AG09309 (cell line): ENCODE results near the gene ASZ1.
"Not testable (repeated sequence)": the region's sequence is repeated elsewhere in the genome, so short reads cannot be mapped to it uniquely, and the experiment has no call there.

Experiments
- DNase-seq: peaks from one replicate; pipeline ENCODE4 v3.0.0-alpha.2; 2010; ENCODE audit warnings: low read depth
- H3K4me3 ChIP-seq: 2 replicates; pipeline ENCODE4 v1.5.1; 2011; ENCODE audit warnings: mild to moderate bottlenecking, low read depth, low read length, moderate library complexity; ENCODE audit not compliant: control insufficient read depth
- TF ChIP-seq, protein P1 (sequence below): IDR thresholded peaks from 2 replicates; pipeline ENCODE4 v1.5.1; 2011; ENCODE audit warnings: mild to moderate bottlenecking, low read depth, low read length, inconsistent platforms; ENCODE audit not compliant: insufficient read depth, control insufficient read depth; ENCODE audit errors: missing control alignments

The ASZ1 gene

DNA sequence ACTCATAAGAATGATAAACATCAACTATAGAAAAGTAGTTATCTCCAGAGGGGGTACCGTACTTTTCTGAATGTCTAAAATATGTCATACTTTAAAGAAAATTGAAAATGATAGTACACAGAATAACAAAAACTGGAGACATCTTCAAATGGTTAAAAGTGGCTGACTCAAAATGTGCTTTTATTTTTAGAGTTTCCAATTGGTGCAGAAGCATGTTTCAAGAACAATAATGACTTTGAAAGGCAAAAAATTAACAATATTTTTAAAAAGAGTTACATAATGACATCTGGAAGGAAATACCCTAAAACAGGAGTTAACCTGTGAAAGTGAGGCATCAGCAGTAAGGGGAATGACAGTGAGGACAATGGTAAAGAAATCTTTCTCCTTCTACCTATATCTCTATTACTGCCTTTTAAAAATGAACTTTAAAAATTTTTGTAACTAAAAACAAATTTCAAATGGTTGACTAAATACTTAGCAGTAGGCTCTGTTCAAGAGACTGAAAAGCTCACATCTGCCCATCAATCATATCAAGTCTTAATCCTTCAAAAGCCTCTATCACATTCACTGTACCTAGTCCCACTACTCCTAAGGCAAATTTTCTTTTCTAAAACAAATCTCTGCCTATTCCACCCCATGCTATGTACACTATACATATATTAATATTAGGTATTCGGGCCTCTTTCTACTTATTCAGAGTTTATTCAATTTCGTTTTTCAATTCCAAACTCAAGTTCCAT lies 3.0 kb downstream of the ASZ1 start:
- H3K4me3 ChIP-seq = no peak overlapping the region
- TF ChIP-seq, protein P1, sequence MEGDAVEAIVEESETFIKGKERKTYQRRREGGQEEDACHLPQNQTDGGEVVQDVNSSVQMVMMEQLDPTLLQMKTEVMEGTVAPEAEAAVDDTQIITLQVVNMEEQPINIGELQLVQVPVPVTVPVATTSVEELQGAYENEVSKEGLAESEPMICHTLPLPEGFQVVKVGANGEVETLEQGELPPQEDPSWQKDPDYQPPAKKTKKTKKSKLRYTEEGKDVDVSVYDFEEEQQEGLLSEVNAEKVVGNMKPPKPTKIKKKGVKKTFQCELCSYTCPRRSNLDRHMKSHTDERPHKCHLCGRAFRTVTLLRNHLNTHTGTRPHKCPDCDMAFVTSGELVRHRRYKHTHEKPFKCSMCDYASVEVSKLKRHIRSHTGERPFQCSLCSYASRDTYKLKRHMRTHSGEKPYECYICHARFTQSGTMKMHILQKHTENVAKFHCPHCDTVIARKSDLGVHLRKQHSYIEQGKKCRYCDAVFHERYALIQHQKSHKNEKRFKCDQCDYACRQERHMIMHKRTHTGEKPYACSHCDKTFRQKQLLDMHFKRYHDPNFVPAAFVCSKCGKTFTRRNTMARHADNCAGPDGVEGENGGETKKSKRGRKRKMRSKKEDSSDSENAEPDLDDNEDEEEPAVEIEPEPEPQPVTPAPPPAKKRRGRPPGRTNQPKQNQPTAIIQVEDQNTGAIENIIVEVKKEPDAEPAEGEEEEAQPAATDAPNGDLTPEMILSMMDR = no peak
- no peak for DNase-seq

DNA sequence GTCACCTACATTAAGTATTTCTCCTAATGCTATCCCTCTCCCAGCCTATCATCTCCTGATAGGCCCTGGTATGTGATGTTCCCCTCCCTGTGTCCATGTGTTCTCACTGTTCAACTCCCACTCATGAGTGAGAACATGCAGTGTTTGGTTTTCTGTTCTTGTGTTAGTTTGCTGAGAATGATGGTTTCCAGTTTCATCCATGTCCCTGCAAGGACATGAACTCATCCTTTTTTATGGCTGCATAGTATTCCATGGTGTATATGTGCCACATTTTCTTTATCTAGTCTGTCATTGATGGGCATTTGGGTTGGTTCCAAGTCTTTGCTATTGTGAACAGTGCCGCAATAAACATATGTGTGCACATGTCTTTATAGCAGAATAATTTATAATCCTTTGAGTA lies 12.7 kb downstream of the ASZ1 start:
- not testable (repeated sequence) for DNase-seq, H3K4me3 ChIP-seq

- DNase-seq = no peak
- no peak overlapping the region for H3K4me3 ChIP-seq
- TF ChIP-seq, protein P1 = no peak
These were observed 14.2 kb downstream of the ASZ1 start for GRCh38 chr7:117412946-117413559.

DNA sequence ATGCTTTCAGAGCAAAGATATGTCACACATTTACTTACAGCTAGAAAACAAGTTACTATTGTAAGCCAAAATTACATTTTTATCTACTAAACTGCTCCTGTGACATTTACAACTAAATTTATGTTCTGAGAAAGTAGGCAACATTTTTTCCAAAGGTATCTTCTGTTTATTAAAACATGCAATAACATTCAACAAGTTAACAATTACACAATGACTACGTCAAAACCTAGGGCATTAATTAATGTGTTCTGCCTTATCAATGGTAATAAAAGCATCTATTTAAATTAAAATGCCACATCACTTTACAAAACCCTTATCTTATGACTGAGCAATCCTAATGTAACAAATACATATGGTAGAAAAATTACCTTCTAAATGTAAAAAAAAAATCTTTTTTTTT lies 14.9 kb downstream of the ASZ1 start:
- TF ChIP-seq, protein P1 = no peak
- DNase-seq = no peak
- H3K4me3 ChIP-seq = no peak overlapping the region

DNA sequence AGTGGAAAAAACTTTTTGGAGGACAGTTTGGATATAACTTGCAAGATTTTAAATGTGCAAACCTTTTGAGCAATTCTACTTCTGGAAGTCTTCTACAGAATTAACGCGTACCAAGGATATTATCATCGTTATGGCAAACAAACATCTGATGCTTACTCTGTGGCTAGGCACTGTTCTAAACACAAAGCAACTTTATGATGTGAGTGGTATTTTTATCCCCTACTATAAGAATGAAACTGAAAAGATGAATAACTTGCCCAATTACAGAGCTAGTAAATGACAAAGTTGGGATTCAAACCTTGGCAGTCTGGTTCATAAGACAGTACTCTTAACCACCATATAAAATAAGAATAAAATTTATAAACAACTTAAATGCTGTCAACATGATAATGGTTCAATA lies 15.8 kb downstream of the ASZ1 start:
- TF ChIP-seq, protein P1 = no peak
- no peak for DNase-seq
- no peak overlapping the region for H3K4me3 ChIP-seq

- TF ChIP-seq, protein P1 = no peak
- no peak overlapping the region for H3K4me3 ChIP-seq
- DNase-seq = no peak
These were observed 18.5 kb downstream of the ASZ1 start for GRCh38 chr7:117408831-117409230.

DNA sequence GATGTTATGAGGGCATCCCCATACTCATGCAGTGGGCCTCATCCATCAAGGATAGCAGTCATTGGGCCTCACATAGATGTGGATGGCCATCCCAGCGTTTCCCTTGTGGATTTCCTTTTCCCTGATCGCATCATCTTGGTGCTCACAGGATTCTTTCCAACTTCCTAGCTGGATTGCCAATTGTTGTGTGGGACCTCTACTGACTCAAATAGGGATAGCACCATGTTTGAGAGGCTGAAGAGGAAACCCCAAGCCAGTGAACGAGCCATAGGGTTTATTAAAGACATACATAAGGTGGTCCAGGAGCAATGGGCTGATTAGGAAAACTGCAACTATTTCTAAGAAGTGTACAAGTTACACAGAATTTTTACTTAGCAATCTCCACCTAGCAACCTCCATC lies 21.8 kb downstream of the ASZ1 start:
- DNase-seq = no peak
- TF ChIP-seq, protein P1 = no peak
- H3K4me3 ChIP-seq = no peak overlapping the region
